Measurements from ENCODE around the gene L1CAM.

DNA sequence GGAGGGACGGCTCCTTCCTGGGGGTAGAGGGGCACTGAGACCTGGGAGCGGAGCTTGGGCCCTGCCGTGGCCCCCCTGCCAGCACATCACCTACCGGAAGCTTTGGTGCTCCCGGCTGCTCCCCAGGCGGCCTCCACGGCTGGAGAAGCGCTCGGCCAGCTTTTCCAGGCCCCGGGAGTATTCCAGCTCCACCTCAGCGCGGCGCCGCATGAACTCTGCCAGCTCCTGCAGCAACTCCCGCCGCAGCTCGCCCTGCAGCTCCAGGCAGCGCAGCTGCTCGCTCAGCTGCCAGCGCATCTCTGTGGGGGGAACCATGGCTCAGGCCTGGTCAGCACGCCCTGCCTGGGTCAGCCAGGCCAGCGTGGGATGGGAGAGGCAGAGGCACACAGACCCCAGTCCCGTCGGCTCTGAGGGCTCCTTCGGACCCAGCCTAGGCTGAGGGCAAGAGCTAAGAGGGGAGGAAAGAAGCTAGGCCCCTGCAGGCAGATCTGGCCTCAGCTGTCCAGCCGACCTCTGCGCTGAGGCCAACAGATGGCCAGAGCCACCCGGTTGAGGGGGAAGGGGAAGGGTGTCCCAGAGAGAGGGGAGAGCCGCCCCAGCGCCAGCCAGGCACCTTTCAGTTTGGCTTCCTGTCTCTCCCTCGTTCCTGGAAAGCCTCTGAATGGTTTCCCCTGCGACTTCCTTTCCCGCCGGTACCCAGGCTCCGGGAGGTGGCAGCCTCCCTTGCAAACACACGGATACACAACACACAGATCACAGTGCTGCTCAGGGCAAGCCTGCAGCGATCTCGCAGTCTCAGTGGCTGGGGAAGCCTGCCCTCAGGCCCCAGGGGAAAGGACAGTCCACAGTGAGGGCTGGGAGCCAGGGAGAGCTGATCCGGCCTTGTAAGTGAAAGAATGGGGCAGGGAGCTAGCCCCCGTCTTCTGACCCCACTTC lies 35.8 kb upstream of the L1CAM start:
- TF ChIP-seq YY1 (IDR thresholded peaks at IDR 0.05; ENCODE audit: insufficient read depth, insufficient read length) (no peak), ZNF274 (IDR thresholded peaks at IDR 0.05; ENCODE audit: low read depth, low read length) (no peak), SUZ12 (IDR thresholded peaks at IDR 0.05; ENCODE audit: extremely low read depth, insufficient read depth, insufficient read length) (no peak)
